HepG2 (cell line): ENCODE results near the gene HMGN4. TPM values are rescaled to one million over a fixed set of nuclear protein-coding genes. Genes with fewer than 3 reads are reported as not detected.
A peak's percentile ranks its signal among the peaks of the same experiment; 100 is the strongest.

ENCODE experiments used
- ARNT ChIP-seq: fragments of 450-650 bp; IDR thresholded peaks from 2 replicates; pipeline ENCODE4 v1.6.1; 2017
- ATRX ChIP-seq: sonication (generic); formaldehyde crosslinking; IDR thresholded peaks from 2 replicates; pipeline ENCODE4 v1.4.0; 2020; ENCODE audit warnings: missing genetic modification reagents, borderline replicate concordance
- ELF3 ChIP-seq: IDR thresholded peaks from 2 replicates; pipeline ENCODE4 v1.6.1; 2016; ENCODE audit warnings: missing genetic modification reagents, missing compliant biosample characterization
- FUBP1 ChIP-seq: sonication (generic); formaldehyde crosslinking; IDR thresholded peaks from 2 replicates; pipeline ENCODE4 v1.5.1; 2020; ENCODE audit warnings: missing genetic modification reagents, mild to moderate bottlenecking, borderline replicate concordance
- HDAC6 ChIP-seq: fragments of 200-600 bp; sonication (generic); IDR thresholded peaks from 2 replicates; pipeline ENCODE4 v1.7.0; 2017; ENCODE audit warnings: mild to moderate bottlenecking, antibody characterized with exemption, low read length, low read depth
- HMGA1 ChIP-seq: sonication (generic); formaldehyde crosslinking; conservative IDR thresholded peaks from 2 replicates; pipeline ENCODE4 v1.4.0; 2020; ENCODE audit warnings: missing genetic modification reagents
- KLF11 ChIP-seq: IDR thresholded peaks from 2 replicates; pipeline ENCODE4 v1.6.1; 2016; ENCODE audit warnings: missing compliant biosample characterization
- NR2C2 ChIP-seq: sonication (generic); formaldehyde crosslinking; IDR thresholded peaks from 2 replicates; pipeline ENCODE4 v1.4.0; 2020; ENCODE audit warnings: missing genetic modification reagents, mild to moderate bottlenecking, moderate library complexity, borderline replicate concordance
- RARG ChIP-seq: sonication (generic); formaldehyde crosslinking; IDR thresholded peaks from 2 replicates; pipeline ENCODE4 v1.4.0; 2020; ENCODE audit warnings: low read depth, mild to moderate bottlenecking, missing genetic modification reagents
- RBFOX2 ChIP-seq: fragments of 200-400 bp; formaldehyde crosslinking; IDR thresholded peaks from 2 replicates; pipeline ENCODE4 v1.6.1; 2017; ENCODE audit warnings: low read depth, mild to moderate bottlenecking, low read length
- RFX1 ChIP-seq: fragments of 450-650 bp; IDR thresholded peaks from 2 replicates; pipeline ENCODE4 v1.6.1; 2017
- RFX3 ChIP-seq: IDR thresholded peaks from 2 replicates; pipeline ENCODE4 v1.6.1; 2016; ENCODE audit warnings: missing biosample characterization, missing genetic modification reagents
- TFDP1 ChIP-seq: IDR thresholded peaks from 2 replicates; pipeline ENCODE4 v1.6.1; 2016; ENCODE audit warnings: missing compliant biosample characterization, missing genetic modification reagents, borderline replicate concordance
- TOPORS ChIP-seq: sonication (generic); formaldehyde crosslinking; IDR thresholded peaks from 2 replicates; pipeline ENCODE4 v1.8.0; 2023; ENCODE audit warnings: mild to moderate bottlenecking, missing genetic modification reagents
- WIZ ChIP-seq: sonication (generic); formaldehyde crosslinking; IDR thresholded peaks from 2 replicates; pipeline ENCODE4 v1.5.1; 2020; ENCODE audit warnings: mild to moderate bottlenecking, missing genetic modification reagents
- ZBTB20 ChIP-seq: sonication (generic); formaldehyde crosslinking; IDR thresholded peaks from 2 replicates; pipeline ENCODE4 v1.8.1; 2023; ENCODE audit warnings: missing genetic modification reagents, low read depth, mild to moderate bottlenecking, borderline replicate concordance
- ZGPAT ChIP-seq: IDR thresholded peaks from 2 replicates; pipeline ENCODE4 v1.6.1; 2016; ENCODE audit warnings: mild to moderate bottlenecking
- ZNF10 ChIP-seq: sonication (generic); formaldehyde crosslinking; IDR thresholded peaks from 2 replicates; pipeline ENCODE4 v1.4.0; 2020; ENCODE audit warnings: mild to moderate bottlenecking, low read depth, missing genetic modification reagents, borderline replicate concordance
- ZNF280B ChIP-seq: sonication (generic); formaldehyde crosslinking; IDR thresholded peaks from 2 replicates; pipeline ENCODE4 v1.5.0; 2020; ENCODE audit warnings: missing genetic modification reagents, mild to moderate bottlenecking, borderline replicate concordance
- ZNF451 ChIP-seq: sonication (generic); formaldehyde crosslinking; IDR thresholded peaks from 2 replicates; pipeline ENCODE4 v1.5.0; 2020; ENCODE audit warnings: mild to moderate bottlenecking, missing genetic modification reagents
- ZNF468 ChIP-seq: sonication (generic); formaldehyde crosslinking; IDR thresholded peaks from 2 replicates; pipeline ENCODE4 v1.8.0; 2022; ENCODE audit warnings: mild to moderate bottlenecking, moderate library complexity, missing genetic modification reagents
- ZNF660 ChIP-seq: sonication (generic); formaldehyde crosslinking; IDR thresholded peaks from 2 replicates; pipeline ENCODE4 v1.5.1; 2020; ENCODE audit warnings: mild to moderate bottlenecking, low read depth, missing genetic modification reagents, borderline replicate concordance
- polyA plus RNA-seq, 8 experiments: library from polyadenylated mRNA; depleted of rRNA in 3 of 8; stranded (reverse) in 7 of 8; unstranded in 1 of 8; fragments of >200 nt; fragmentation: Illumina TruSeq in 4 of 8; extraction: Trizol in 4 of 8; gene quantifications; 2 replicates each; pipeline versions ENCODE4 v1.2.1 to v1.2.3, GENCODE V29; 2011 to 2016; ENCODE audit warnings: low read depth in 4 of 8, missing spikeins in 1 of 8, mixed read lengths in 1 of 8; ENCODE audit not compliant: insufficient read depth in 1 of 8
- total RNA-seq, 5 experiments: library from RNA; depleted of rRNA; stranded (reverse); fragments of >200 nt; fragmentation: Illumina TruSeq; extraction: Trizol; gene quantifications; 2 replicates each; pipeline ENCODE4 v1.2.3, GENCODE V29; 2016; ENCODE audit warnings: low read depth in 1 of 5

Gene HMGN4
- total and polyA plus RNA-seq, 2 of the 13 experiments (the other 11 are each of a cell fraction or from before 2014, with no cell fraction given), result 39.9 to 52.1 TPM

- no peak for TF ChIP-seq ZNF280B
- TF ChIP-seq TOPORS, result 0 out of 2 replicates have a peak, but pooled peaks have one; percentile 72
- no peak for TF ChIP-seq WIZ (CRISPR knock-in tag)
- peak; percentile 97 for TF ChIP-seq ZGPAT
- TF ChIP-seq HDAC6, result no peak
- no peak for TF ChIP-seq RFX1
- TF ChIP-seq RFX3 (CRISPR knock-in tag), result no peak
- peak; percentile 38; the same call in 1 of the 2 replicates for TF ChIP-seq ELF3 (CRISPR knock-in tag)
- no peak for TF ChIP-seq ZBTB20 (CRISPR knock-in tag)
- no peak for TF ChIP-seq TFDP1 (CRISPR knock-in tag)
- TF ChIP-seq ZNF468 (CRISPR knock-in tag), result no peak
- 0 out of 2 replicates have a peak, but pooled peaks have one; percentile 29 for TF ChIP-seq KLF11 (CRISPR knock-in tag)
- no peak for TF ChIP-seq RBFOX2
- no peak for TF ChIP-seq ZNF10 (CRISPR knock-in tag)
- no peak for TF ChIP-seq ATRX (CRISPR knock-in tag)
- peak; percentile 44; the same call in 1 of the 2 replicates for TF ChIP-seq NR2C2 (CRISPR knock-in tag)
- no peak for TF ChIP-seq RARG (CRISPR knock-in tag)
- TF ChIP-seq ARNT, result no peak
- no peak for TF ChIP-seq ZNF451 (CRISPR knock-in tag)
- TF ChIP-seq FUBP1, result no peak
- no peak for TF ChIP-seq ZNF660 (CRISPR knock-in tag)
- TF ChIP-seq HMGA1 (CRISPR knock-in tag), result no peak
Measured at GRCh38 chr6:26556263-26557070, 18.3 kb downstream of the HMGN4 start (continued).
